Right ventricle myocardium superior (tissue), 1 donor: ENCODE measurements around the gene NEUROG2. TPM values are rescaled to one million over a fixed set of nuclear protein-coding genes. Genes with fewer than 3 reads are reported as not detected.
"Not testable (repeated sequence)": the region's sequence is repeated elsewhere in the genome, so short reads cannot be mapped to it uniquely, and the experiment has no call there.

Experiments
- ATAC-seq: fragments of 200-7000 bp; cut with Tn5 transposase; one replicate; pipeline ENCODE4 v1.9.1; 2020; ENCODE audit warnings: mild to moderate bottlenecking; ENCODE audit not compliant: poor library complexity
- DNase-seq: peaks from one replicate; pipeline ENCODE4 v3.0.0-alpha.2; 2020
- intact Hi-C: fragments of 100-400 bp; cut with DNase I; formaldehyde crosslinking; loops from one replicate; pipeline ENCODE4 v1.11.2; 2022
- total RNA-seq: library from RNA; stranded (reverse); fragmentation: NEBNext Ultra II Directional; extraction: Animal tissue kit (Norgen Biotek cat#: 25700); gene quantifications from one replicate; pipeline ENCODE4 v1.2.1, GENCODE V29; 2021
- donor health status: DM: no; HTN: yes; CAD: no; lungs with severe emphysema.

Gene NEUROG2
- total RNA-seq, 1 donor from 2014 or later: not detected

DNA sequence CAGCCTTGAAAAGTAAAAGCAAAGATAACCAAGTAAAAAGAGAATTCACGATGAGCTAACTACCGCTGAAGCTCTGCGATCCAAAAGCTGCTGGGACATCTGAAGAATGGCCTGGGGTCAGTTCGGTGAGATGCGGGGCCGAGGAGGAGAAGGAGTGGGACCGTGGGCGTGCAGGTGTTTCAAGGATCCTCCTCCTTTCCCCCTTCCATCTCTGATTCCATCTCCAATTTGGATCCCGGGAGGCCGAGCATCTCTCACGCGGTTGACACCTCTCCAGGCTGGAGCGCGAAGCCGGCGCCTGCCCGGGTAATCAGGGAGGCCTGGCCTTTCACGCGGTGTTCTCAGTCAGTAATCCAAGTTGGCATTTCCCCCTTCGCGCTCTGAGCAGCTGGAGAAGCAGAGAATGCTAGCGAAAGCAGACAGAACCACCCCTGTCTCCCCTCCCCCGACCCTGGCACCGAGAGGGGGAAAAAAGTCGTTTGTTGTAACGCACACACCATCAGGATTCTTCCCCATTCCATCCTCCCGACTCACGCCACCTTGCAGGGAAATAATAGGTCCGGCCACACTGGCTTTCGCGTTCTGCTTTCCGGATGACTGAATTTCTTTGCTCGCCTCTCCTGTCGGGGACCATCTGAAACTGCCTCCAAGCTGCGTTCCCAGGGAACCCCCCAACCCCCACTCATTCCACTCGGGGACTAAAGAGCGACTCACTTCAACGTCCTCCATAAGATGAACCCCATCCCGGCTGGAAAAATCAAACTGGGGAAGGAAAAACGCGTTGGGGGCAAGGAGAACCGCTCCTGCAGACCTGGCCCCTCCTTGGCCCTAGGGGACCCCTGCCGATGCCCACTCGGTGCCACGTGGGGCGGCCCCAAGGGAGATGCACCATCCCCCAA is 6.5 kb downstream of the NEUROG2 start:
- DNase-seq: no peak
- intact Hi-C loops: no loop called here
- no peak for ATAC-seq

DNA sequence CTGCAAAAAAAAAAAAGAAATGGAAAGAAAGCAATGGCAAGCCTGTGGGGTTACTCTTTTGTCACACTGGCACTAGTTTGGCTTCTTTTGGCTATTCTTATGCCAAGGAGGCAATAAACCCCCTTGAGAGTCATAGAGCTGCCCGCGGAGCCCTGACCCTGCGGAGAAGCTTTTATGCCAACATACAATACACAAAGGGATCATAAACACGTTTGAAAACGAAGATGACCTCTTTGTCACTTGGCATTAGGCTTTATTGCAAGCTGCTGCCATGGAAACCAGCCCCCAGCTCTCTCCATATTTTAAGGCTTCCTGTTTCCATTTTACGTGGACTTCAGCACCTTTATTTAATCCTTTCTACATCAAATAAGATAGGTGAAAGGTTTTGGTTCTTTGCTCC is 7.6 kb downstream of the NEUROG2 start:
- DNase-seq: no peak
- intact Hi-C loops: no loop called here
- no peak for ATAC-seq

DNA sequence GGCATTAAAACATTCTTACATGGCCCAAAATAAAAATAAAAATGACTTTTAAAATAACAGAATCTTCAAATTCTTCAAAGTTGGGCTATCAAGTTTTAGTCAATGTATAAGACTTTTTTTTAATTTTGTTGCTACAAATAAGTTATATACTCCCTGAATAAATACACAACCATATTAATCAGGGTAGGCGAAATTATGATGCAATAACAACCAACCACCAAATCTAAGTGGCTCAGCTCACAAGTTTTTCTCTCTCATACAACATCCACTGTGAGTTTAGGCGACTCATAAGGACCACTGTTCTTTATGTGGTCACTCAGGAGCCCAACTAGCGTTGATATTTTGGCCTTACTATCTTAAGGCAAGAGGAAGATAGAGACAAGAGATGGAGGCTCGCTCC is 11.2 kb downstream of the NEUROG2 start:
- no peak for ATAC-seq
- intact Hi-C loops: no loop called here

DNA sequence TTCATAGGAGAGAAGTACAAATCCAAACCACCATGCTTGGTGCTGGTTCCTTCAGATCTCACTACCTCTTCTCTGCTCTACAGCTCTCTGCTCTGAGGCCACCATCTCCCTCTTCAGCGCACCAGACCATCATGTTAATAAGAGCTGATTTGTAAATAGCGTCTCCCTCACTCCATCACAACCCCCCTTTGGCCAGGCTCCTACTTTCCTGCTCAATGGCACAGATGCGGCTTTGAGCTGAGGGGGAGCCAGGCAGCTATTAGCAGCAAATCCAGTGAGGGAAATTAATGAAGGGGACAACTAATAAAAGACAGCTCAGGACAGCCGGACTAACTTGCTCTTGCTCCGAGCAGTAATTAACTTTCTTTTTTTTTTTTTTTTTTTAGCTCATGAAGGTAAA is 13.1 kb downstream of the NEUROG2 start:
- no peak for ATAC-seq
- intact Hi-C loops: no loop called here
- DNase-seq: no peak

More for the DNA sequence above, 11.2 kb downstream of the NEUROG2 start:
- no peak for DNase-seq

DNA sequence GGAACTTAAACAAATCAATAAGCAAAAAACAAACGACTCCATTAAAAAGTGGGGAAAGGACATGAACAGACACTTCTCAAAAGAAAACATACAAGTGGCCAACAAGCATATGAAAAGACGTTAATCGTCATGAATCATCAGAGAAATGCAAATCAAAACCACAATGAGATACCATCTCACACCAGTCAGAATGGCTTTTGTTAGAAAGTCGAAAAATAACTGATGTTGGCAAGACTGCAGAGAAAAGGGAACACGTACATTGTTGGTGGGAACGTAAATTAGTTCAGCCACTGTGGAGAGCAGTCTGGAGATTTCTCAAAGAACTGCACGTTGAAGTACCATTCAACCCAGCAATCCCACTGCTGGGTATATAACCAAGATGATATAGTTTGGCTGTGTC is 23.7 kb downstream of the NEUROG2 start:
- DNase-seq (no peak), ATAC-seq (no peak)
- intact Hi-C loops: no loop called here

DNA sequence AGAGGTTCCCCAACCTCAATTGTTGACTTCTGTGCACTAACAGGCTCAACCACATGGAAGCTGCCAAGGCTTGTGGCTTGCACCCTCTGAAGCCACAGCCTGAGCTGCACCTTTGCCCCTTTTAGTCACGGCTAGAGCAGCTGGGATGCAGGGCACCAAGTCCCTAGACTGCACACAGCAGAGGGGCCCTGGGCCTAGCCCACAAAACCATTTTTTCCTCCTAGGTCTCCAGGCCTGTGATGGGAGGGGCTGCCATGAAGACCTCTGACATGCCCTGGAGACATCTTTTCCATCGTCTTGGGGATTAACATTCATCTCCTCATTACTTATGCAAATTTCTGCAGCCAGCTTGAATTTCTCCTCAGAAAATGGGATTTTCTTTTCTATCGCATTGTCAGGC is 25.2 kb downstream of the NEUROG2 start:
- DNase-seq, ATAC-seq, intact Hi-C loops: not testable (repeated sequence)

DNA sequence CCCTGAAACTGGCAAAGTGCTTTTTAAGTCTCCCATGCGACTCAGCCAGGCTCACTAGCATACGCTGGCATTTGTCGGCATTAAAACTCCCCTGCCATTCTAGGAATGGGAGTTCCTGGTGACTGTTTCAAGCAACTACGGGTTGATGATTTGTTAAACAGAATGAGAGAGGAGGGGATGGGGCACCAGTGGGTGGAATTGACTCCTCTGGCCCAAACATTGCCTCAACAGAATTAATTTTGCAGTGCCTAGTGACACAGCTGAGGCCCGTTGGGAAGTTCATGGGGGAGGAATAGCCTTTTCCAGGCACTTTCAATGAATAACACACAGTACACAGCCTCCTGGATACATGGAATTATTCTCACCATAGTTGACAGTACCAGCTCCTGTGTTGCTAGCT is 30.1 kb downstream of the NEUROG2 start:
- intact Hi-C loops: no loop called here
- DNase-seq (no peak), ATAC-seq (no peak)

DNA sequence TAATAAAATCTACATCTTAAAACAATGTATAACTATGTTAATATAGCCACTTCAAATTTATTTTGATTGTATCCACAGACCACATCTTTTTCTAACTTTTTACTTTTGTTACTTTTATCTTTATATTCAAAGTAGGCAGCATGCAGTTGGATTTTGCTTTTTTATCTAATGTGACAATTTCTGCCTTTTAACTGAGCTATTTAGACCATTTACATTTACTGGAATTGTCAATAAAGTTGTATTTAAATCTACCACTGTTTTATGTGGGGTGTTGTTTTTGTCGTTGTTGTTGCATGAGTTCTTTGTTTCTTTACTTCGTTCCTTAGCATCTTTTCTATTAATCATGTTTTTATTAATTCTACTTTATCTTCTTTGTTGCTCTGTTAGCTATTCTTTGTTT is 42.0 kb downstream of the NEUROG2 start:
- ATAC-seq (no peak), DNase-seq (no peak)
- intact Hi-C loops: no loop called here

DNA sequence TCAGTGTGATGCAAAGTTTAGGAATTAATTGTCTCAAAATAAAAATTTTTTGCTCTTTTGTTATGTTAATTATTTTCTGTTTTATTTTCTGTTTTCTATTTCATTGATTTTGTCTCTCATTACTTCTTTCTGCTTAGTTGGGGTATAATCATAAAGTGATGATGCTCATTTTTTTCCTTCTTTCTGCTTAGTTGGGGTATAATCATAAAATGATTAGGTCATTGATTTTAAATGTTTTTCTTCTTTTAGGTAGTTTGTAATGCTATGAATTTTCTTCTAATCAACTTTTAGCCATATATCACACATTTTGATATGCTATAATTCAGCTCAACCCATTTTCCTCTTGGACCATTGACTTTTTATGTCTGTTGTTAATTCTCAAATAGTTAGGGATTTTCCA is 43.7 kb downstream of the NEUROG2 start:
- no peak for DNase-seq
- intact Hi-C loops: no loop called here
- ATAC-seq: no peak

Other genes starting within 250 kb of the NEUROG2 start
- 24.3 TPM for gene TIFA, start 230.3 kb downstream of the NEUROG2 start, total RNA-seq
- gene ALPK1, start 218.8 kb downstream of the NEUROG2 start, total RNA-seq: 4.0 TPM
- 1.7 TPM for gene ZGRF1, start 120.7 kb upstream of the NEUROG2 start, total RNA-seq
- 59.2 TPM for gene LARP7, start 121.0 kb upstream of the NEUROG2 start, total RNA-seq